Hematopoietic multipotent progenitor cell treated with erythropoietin and hydrocortisone succinate and interleukin-3 and kit ligand, for 6 days (in vitro differentiated cells): ENCODE data around the gene ZBTB22.

Experiments used
- DNase-seq: peaks from one replicate; pipeline ENCODE4 v3.0.0-alpha.2; 2015

ZBTB22 gene

GRCh38 chr6:33324125-33324524 lies 6.6 kb upstream of the ZBTB22 start:
- DNase-seq, result peak; percentile 44

GRCh38 chr6:33323623-33323948 lies 6.0 kb upstream of the ZBTB22 start:
- no peak for DNase-seq

DNA sequence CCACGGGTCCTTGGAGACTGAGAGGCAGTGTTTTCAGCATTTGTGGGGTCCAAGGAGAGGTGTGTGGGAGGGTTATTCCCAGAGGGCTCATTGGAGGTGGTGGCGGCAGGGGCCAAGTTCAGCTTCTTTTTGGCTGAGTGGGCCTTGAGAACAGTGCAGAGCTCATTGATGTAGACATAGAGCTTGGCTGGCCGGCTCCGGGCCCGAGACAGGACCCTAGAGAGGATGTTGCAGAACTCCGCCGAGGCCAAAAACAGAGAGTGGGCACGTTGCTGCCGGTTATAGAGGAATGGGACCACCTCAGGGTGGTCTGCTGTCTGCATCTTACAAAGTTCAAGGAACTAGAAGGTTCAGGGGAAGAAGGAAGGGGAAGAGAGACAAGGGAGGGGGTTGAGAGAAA lies 3.7 kb upstream of the ZBTB22 start:
- DNase-seq, result no peak

GRCh38 chr6:33320315-33321181 lies 3.0 kb upstream of the ZBTB22 start:
- no peak for DNase-seq

DNA sequence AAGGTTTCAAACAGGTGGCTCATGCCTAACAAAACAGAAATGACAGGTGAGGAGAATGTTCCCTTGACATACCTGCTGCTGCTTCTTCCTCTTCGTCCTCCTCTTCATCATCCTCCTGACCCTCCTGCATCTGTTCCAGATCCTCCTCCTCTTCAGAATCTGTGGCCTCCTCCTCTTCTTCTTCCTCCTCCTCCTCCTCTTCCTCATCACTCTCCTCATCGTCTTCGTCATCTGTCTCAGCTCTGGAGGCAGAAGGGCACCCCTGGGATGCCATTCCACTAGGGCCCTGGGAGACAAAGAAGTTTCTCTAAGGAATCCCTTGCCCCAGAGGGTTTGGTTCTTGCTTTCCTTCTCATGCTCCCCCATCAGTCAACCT lies 2.4 kb upstream of the ZBTB22 start:
- no peak for DNase-seq

GRCh38 chr6:33318426-33319073 lies 1.0 kb upstream of the ZBTB22 start:
- DNase-seq, result no peak

GRCh38 chr6:33317419-33317668 lies 200 bp downstream of the ZBTB22 start:
- peak; percentile 82 for DNase-seq

DNA sequence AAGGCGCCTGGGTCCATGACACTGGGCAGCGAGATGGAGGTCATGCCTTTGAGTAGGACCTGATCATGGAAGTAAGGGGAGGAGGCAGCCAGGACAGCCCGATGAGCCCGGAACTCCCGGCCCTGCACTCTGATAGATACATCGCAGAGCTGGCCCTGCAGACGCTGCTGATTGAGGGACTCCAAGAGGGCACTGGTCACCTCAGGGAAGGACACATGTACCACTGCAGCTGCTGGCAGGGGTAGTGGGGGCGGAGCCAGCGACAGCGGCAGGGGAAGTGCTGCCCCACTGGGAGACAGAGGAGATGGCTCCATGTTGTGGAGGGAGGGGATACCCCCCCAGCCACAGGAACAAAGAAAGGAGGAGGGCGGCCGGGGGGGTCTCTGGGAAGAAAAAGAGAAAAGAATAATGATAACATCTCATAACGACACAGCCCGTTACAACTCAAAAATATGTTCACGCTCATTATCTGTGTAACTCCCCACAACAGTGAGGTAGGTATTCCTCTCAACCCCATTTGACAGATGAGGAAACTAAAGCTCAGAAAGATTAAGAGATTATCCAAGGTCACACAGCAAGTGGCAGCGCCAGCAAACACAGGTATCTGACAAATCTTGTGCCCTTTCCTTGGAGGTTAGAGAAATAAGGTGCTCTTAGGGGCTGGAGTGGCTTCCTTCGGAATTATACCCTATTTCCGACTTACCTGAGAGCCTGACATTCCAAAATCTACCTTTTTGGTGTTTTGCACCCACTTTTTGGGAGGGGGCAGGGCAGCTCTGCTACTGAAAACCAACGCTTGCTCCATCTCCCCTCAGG lies 733 bp downstream of the ZBTB22 start:
- DNase-seq, result peak; percentile 37

GRCh38 chr6:33315793-33316602 lies 1.5 kb downstream of the ZBTB22 start:
- no peak for DNase-seq

- DNase-seq, result peak; percentile 55
Measured at GRCh38 chr6:33314943-33315792, 2.4 kb downstream of the ZBTB22 start.

DNA sequence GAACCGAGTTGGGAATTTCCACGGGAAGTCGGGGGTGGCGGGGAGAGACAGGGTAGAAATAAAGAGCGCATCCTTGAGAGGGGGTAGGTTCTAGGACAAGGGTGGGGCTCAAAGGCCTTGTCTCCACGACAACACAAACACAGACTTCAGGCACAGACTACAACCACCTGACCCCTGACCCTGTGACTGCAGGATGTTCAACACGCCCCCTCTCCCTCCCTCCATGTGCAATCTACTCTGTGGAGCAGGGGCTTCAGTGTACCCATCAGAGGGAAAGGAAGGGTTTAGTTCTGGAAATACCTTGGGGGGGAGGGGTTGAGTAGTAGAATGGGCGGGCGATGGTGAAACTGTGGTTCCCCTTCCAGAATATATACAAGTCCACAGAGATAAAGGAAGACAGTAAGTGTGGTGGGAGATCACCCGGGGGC lies 3.0 kb downstream of the ZBTB22 start:
- peak; percentile 87 for DNase-seq

DNA sequence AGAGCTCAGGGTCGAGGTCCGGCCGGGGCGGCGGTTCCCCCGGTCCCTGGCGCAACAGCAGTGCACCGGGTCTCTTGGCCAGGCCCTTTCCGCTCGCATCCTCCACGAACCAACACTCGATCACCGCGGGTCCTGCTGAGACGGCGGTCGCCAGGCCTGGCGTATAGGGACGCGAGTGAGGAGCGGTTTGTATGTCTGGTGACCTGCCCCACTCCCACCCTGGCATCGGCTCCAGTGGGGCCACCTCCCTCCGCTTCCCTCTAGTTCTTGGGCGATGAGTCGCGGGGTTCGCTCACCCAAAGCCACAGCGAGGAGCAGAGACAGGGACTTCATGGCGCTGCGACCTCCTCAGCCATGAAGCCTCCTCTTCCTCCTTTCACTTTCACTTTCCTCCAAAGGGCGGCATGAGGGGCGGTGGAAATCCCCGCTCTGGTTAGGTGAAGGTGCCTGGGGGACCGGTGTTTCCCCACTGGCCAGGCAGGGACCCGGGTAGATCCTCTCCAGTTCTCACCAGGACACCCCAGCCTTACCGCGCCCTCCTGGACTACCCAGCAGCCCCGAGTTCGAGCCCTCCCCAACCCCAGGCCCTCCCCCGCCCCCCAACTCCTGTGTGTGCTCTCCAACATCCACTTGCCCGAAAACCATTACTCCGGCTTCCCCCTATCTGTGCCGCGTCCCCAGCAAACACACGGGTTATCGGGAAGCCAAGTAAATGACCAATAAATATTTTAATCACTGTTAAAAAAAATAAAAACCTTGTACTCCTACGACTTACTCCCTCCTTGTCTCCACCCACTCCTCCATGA lies 3.6 kb downstream of the ZBTB22 start, which contains the start of gene TAPBP:
Gene TAPBP (minus strand): TSS at position 370 of the 806 bp plus-strand sequence. CDS start 37 bp downstream, at position 333.
- DNase-seq, result peak; percentile 75

DNA sequence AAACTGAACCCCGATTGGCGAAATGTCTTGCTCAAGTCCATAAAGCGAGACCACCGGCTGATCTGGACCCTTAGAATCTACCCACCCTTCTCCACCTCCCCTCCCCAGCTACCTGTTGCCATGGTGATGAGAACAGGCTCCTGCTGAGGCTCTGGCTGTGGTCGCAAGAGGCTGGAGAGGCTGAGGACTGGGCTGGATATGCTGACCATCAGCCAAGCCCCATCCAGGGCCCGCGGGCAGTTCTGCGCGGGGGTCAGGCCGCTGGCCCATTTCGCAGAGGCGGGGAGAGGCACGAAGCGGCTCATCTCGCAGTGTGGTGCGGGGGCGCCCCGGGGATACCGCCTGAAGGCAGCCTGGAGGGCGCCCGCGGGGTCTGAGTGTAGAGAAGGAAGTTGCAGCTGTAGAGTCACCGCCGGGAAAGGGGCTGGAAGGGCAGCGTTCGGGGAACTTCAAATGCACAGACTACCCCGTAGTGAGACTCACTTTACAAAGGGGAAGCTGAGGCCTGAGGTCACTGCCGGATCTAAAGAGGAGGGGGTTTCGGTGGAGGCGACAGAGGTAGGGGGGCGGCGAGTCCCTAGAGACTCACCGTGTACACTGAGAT lies 4.3 kb downstream of the ZBTB22 start:
- peak; percentile 62 for DNase-seq

- peak; percentile 91 for DNase-seq
Measured at GRCh38 chr6:33312361-33313104, 5.0 kb downstream of the ZBTB22 start.

GRCh38 chr6:33306356-33306755 lies 11.2 kb downstream of the ZBTB22 start:
- no peak for DNase-seq

DNA sequence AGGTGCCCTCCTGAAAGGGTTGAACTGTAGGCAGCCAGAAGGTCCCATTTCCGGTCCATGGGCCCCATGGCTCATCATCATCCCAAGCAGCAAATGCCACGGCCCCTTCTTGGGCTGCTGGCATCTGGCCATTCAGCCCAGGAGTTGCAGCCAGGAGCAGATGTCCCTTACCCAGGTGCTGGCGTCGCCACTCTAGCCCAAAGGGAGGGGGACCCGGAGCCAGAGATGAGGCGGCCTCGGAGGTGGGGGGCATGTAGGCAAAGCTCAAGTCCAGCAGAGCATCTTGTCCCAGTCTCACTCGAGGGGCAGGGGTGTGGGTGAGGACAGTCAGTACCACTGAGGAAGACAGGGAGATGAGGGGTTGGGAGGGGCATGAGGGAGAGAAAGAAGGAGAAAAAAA lies 12.5 kb downstream of the ZBTB22 start:
- DNase-seq, result no peak

GRCh38 chr6:33304216-33304615 lies 13.3 kb downstream of the ZBTB22 start:
- no peak for DNase-seq

GRCh38 chr6:33301877-33302276 lies 15.7 kb downstream of the ZBTB22 start:
- DNase-seq, result no peak

GRCh38 chr6:33299237-33299944 lies 18.2 kb downstream of the ZBTB22 start:
- peak; percentile 97 for DNase-seq
